SU-DHL-6 (cell line): ENCODE results near the gene SAP30.

Source experiments
- H2AFZ ChIP-seq: fragments of 200-600 bp; sonication (generic); 2 replicates; pipeline ENCODE4 v1.6.1; 2014; ENCODE audit warnings: low read depth, mild to moderate bottlenecking, moderate library complexity, mixed read lengths, antibody characterized with exemption, low read length; ENCODE audit not compliant: severe bottlenecking
- H3F3A ChIP-seq: fragments of 200-600 bp; shearing (Covaris generic); 2 replicates; pipeline ENCODE4 v1.6.0; 2016; ENCODE audit warnings: antibody characterized with exemption, mild to moderate bottlenecking; ENCODE audit not compliant: insufficient read depth
- H3K27ac ChIP-seq: fragments of 200-600 bp; sonication (generic); 2 replicates; pipeline ENCODE4 v1.5.1; 2016; ENCODE audit warnings: low read depth, mild to moderate bottlenecking, low read length, moderate library complexity, mixed read lengths
- H3K27me3 ChIP-seq: fragments of 200-600 bp; sonication (generic), shearing (Covaris generic); 2 replicates; pipeline ENCODE4 v1.6.0; 2014; ENCODE audit warnings: mild to moderate bottlenecking, low read length
- H3K36me3 ChIP-seq: fragments of 200-600 bp; sonication (generic); 2 replicates; pipeline ENCODE4 v1.6.1; 2014; ENCODE audit warnings: mild to moderate bottlenecking, low read length, mixed read lengths
- H3K4me2 ChIP-seq: fragments of 300-600, 200-600 bp; shearing (Covaris generic), sonication (generic); 2 replicates; pipeline ENCODE4 v1.6.0; 2014; ENCODE audit warnings: low read length, low read depth, mild to moderate bottlenecking; ENCODE audit not compliant: poor library complexity, severe bottlenecking
- H3K4me3 ChIP-seq: fragments of 200-600 bp; sonication (generic); 2 replicates; pipeline ENCODE4 v1.5.1; 2014; ENCODE audit warnings: antibody characterized with exemption, low read length, mild to moderate bottlenecking, mixed read lengths; ENCODE audit not compliant: insufficient read depth, poor library complexity, severe bottlenecking
- H3K79me2 ChIP-seq: fragments of 200-600 bp; sonication (generic); 2 replicates; pipeline ENCODE4 v1.6.1; 2014; ENCODE audit warnings: mild to moderate bottlenecking, low read length, moderate library complexity; ENCODE audit not compliant: insufficient read depth
- H3K9ac ChIP-seq: fragments of 200-600 bp; sonication (generic); 2 replicates; pipeline ENCODE4 v1.7.0; 2014; ENCODE audit warnings: mild to moderate bottlenecking, low read length
- H3K9me2 ChIP-seq: fragments of 200-600 bp; sonication (generic); replicated peaks from 2 replicates; pipeline ENCODE4 v1.6.1; 2014; ENCODE audit warnings: low read length; ENCODE audit not compliant: insufficient read depth
- H3K9me3 ChIP-seq: fragments of 200-600 bp; sonication (generic); 2 replicates; pipeline ENCODE4 v1.6.1; 2014; ENCODE audit warnings: low read length, mixed read lengths; ENCODE audit not compliant: insufficient read depth
- H4K20me1 ChIP-seq: fragments of 200-600 bp; sonication (generic); 2 replicates; pipeline ENCODE4 v1.6.1; 2014; ENCODE audit warnings: low read depth, mild to moderate bottlenecking, antibody characterized with exemption, low read length, moderate library complexity, mixed read lengths
- CTCF ChIP-seq: fragments of 200-600 bp; sonication (generic); IDR thresholded peaks from one replicate; pipeline ENCODE4 v1.5.1; 2017; ENCODE audit warnings: antibody characterized with exemption, mild to moderate bottlenecking, low read length, moderate library complexity; ENCODE audit not compliant: insufficient read depth, poor library complexity, severe bottlenecking
- EZH2phosphoT487 ChIP-seq: fragments of 200-600 bp; sonication (generic), shearing (Covaris generic); conservative IDR thresholded peaks from 2 replicates; pipeline ENCODE4 v1.6.1; 2018; ENCODE audit warnings: mild to moderate bottlenecking, antibody characterized with exemption, low read length, moderate library complexity, mixed read lengths

The SAP30 gene

GRCh38 chr4:173333658-173334084 lies 37.1 kb upstream of the SAP30 start:
- Histone ChIP-seq H3K9me2 (no peaks in the 10 kb centered on the region), H3K4me2 (peak overlapping the region; percentile 96), H3K27me3 (no peaks in the 10 kb centered on the region), H2AFZ (no peak overlapping the region), H3K4me3 (peak overlapping the region; percentile 100), H3K27ac (peak overlapping the region; percentile 96), H4K20me1 (peaks cover 31% of the 10 kb centered on the region), H3K9me3 (no peaks in the 10 kb centered on the region), H3K9ac (peak overlapping the region; percentile 100), H3K79me2 (peaks cover 39% of the 10 kb centered on the region), H3F3A (peaks cover 60% of the 10 kb centered on the region), H3K36me3 (peaks cover 44% of the 10 kb centered on the region)
- TF ChIP-seq CTCF (no peak), EZH2phosphoT487 (no peak)

GRCh38 chr4:173334085-173334890 lies 36.5 kb upstream of the SAP30 start, which contains the start of gene HMGB2:
HMGB2 (minus strand) TSS chr4:173334358; CDS start chr4:173333649, 709 bp downstream.
- TF ChIP-seq CTCF (no peak), EZH2phosphoT487 (no peak)
- Histone ChIP-seq H3K4me2 (peak within 1 kb of the TSS; percentile 96), H3K27ac (peak within 1 kb of the TSS; percentile 96), H3K9me2 (no peaks in the 10 kb centered on the region), H2AFZ (peak within 1 kb of the TSS; percentile 73), H3K4me3 (peak within 1 kb of the TSS; percentile 100), H3K79me2 (peaks cover 39% of the 10 kb centered on the region), H4K20me1 (peaks cover 29% of the 10 kb centered on the region), H3K27me3 (no peaks in the 10 kb centered on the region), H3F3A (peaks cover 54% of the 10 kb centered on the region), H3K9me3 (no peaks in the 10 kb centered on the region), H3K36me3 (peaks cover 40% of the 10 kb centered on the region), H3K9ac (peak within 1 kb of the TSS; percentile 100)

- H3K27me3 ChIP-seq: no peaks in the 10 kb centered on the region
- H3F3A ChIP-seq: peaks cover 46% of the 10 kb centered on the region
- peak overlapping the region; percentile 98 for H3K9ac ChIP-seq
- peak overlapping the region; percentile 87 for H3K27ac ChIP-seq
- peak overlapping the region; percentile 88 for H3K4me3 ChIP-seq
- H3K4me2 ChIP-seq: peak overlapping the region; percentile 86
- peaks cover 31% of the 10 kb centered on the region for H3K36me3 ChIP-seq
- peaks cover 21% of the 10 kb centered on the region; the same call in 1 of the 2 replicates for H4K20me1 ChIP-seq
- H3K9me3 ChIP-seq: no peaks in the 10 kb centered on the region
- H3K79me2 ChIP-seq: peaks cover 39% of the 10 kb centered on the region
- no peaks in the 10 kb centered on the region for H3K9me2 ChIP-seq
- TF ChIP-seq EZH2phosphoT487 (no peak), CTCF (no peak)
- H2AFZ ChIP-seq: peak overlapping the region; percentile 73
These were observed 35.6 kb upstream of the SAP30 start for GRCh38 chr4:173334891-173335752.
